HPDE6-E6E7 (cell line): ENCODE results near the gene SCGB1A1.
"Not testable (repeated sequence)": the region's sequence is repeated elsewhere in the genome, so short reads cannot be mapped to it uniquely, and the experiment has no call there.

Experiments used
- DNase-seq: peaks from one replicate; pipeline ENCODE4 v3.0.0; 2011; ENCODE audit warnings: missing footprints; ENCODE audit errors: extremely low spot score

Gene SCGB1A1

GRCh38 chr11:62449451-62449851 lies 30.6 kb downstream of the SCGB1A1 start:
- DNase-seq, result no peak

GRCh38 chr11:62449912-62450311 lies 31.1 kb downstream of the SCGB1A1 start:
- DNase-seq, result not testable (repeated sequence)

GRCh38 chr11:62450543-62451240 lies 31.9 kb downstream of the SCGB1A1 start:
- DNase-seq, result no peak

- no peak for DNase-seq
Measured at GRCh38 chr11:62451241-62451621, 32.4 kb downstream of the SCGB1A1 start.

GRCh38 chr11:62452261-62452660 lies 33.4 kb downstream of the SCGB1A1 start:
- DNase-seq, result no peak

- no peak for DNase-seq
Measured at GRCh38 chr11:62452839-62453468, 34.1 kb downstream of the SCGB1A1 start.

GRCh38 chr11:62456630-62457029 lies 37.8 kb downstream of the SCGB1A1 start:
- no peak for DNase-seq

GRCh38 chr11:62457478-62457877 lies 38.6 kb downstream of the SCGB1A1 start:
- no peak for DNase-seq

GRCh38 chr11:62458212-62459002 lies 39.6 kb downstream of the SCGB1A1 start:
- DNase-seq, result no peak

GRCh38 chr11:62459080-62459479 lies 40.2 kb downstream of the SCGB1A1 start:
- no peak for DNase-seq

GRCh38 chr11:62461740-62462507 lies 43.1 kb downstream of the SCGB1A1 start:
- DNase-seq, result no peak

GRCh38 chr11:62462508-62462892 lies 43.7 kb downstream of the SCGB1A1 start:
- DNase-seq, result no peak

GRCh38 chr11:62463121-62463542 lies 44.3 kb downstream of the SCGB1A1 start:
- no peak for DNase-seq

- no peak for DNase-seq
Measured at GRCh38 chr11:62464655-62465054, 45.8 kb downstream of the SCGB1A1 start.

GRCh38 chr11:62466444-62466843 lies 47.6 kb downstream of the SCGB1A1 start:
- no peak for DNase-seq

- DNase-seq, result no peak
Measured at GRCh38 chr11:62468577-62468976, 49.7 kb downstream of the SCGB1A1 start.

GRCh38 chr11:62471603-62472002 lies 52.8 kb downstream of the SCGB1A1 start:
- DNase-seq, result no peak

- peak; percentile 38 for DNase-seq
Measured at GRCh38 chr11:62472063-62472884, 53.4 kb downstream of the SCGB1A1 start.
